ENCODE data around the gene PECR. TPM values are rescaled to one million over a fixed set of nuclear protein-coding genes. Genes with fewer than 3 reads are reported as not detected.

Gene PECR
- total and polyA plus RNA-seq, 10 of the 15 experiments (the other 5 are each of a cell fraction or from before 2014, with no cell fraction given): 7.6 to 37.4 (median 25.7) TPM

- no peak; the same call in 1 of the 2 replicates for TF ChIP-seq RBBP5 (conservative IDR thresholded peaks at IDR 0.05)
- TF ChIP-seq IRF4 (IDR thresholded peaks at IDR 0.05; ENCODE audit: low read depth, low read length): peak; percentile 61; the same call in 1 of the 2 replicates
- TF ChIP-seq, protein P1, sequence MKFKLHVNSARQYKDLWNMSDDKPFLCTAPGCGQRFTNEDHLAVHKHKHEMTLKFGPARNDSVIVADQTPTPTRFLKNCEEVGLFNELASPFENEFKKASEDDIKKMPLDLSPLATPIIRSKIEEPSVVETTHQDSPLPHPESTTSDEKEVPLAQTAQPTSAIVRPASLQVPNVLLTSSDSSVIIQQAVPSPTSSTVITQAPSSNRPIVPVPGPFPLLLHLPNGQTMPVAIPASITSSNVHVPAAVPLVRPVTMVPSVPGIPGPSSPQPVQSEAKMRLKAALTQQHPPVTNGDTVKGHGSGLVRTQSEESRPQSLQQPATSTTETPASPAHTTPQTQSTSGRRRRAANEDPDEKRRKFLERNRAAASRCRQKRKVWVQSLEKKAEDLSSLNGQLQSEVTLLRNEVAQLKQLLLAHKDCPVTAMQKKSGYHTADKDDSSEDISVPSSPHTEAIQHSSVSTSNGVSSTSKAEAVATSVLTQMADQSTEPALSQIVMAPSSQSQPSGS (IDR thresholded peaks at IDR 0.05; ENCODE audit: low read length): peak; percentile 49
- no peak for TF ChIP-seq JUND (IDR thresholded peaks at IDR 0.05; ENCODE audit: low read depth, low read length)
- TF ChIP-seq LARP7 (IDR thresholded peaks at IDR 0.05): no peak
- no peak for TF ChIP-seq RAD51 (IDR thresholded peaks at IDR 0.05)
- peak; percentile 66 for TF ChIP-seq GATAD2B (conservative IDR thresholded peaks at IDR 0.05; ENCODE audit: low read depth)
- TF ChIP-seq EGR1 (IDR thresholded peaks at IDR 0.05; ENCODE audit: borderline replicate concordance in 1 of 2, low read depth in 2 of 2, low read length in 2 of 2): no peak
- TF ChIP-seq TBL1XR1 (IDR thresholded peaks at IDR 0.05; ENCODE audit: low read depth, low read length): 0 out of 2 replicates have a peak, but pooled peaks have one; percentile 24
- no peak for TF ChIP-seq NFYB (IDR thresholded peaks at IDR 0.05; ENCODE audit: insufficient read depth, low read depth, low read length)
- no peak; the same call in 1 of the 2 replicates for TF ChIP-seq ZNF217 (IDR thresholded peaks at IDR 0.05)
- no peak for TF ChIP-seq E4F1 (IDR thresholded peaks at IDR 0.05; ENCODE audit: borderline replicate concordance, partially characterized antibody)
- TF ChIP-seq ZSCAN29 (IDR thresholded peaks at IDR 0.05): no peak
- peak; percentile 86 for TF ChIP-seq RUNX3 (IDR thresholded peaks at IDR 0.05; ENCODE audit: low read length)
- no peak for TF ChIP-seq MEF2A (IDR thresholded peaks at IDR 0.05; ENCODE audit: insufficient read depth, low read depth, low read length)
- no peak for TF ChIP-seq SMAD5 (IDR thresholded peaks at IDR 0.05; ENCODE audit: low read depth)
- TF ChIP-seq MXI1 (IDR thresholded peaks at IDR 0.05; ENCODE audit: low read depth, low read length): no peak
- TF ChIP-seq, protein P2, sequence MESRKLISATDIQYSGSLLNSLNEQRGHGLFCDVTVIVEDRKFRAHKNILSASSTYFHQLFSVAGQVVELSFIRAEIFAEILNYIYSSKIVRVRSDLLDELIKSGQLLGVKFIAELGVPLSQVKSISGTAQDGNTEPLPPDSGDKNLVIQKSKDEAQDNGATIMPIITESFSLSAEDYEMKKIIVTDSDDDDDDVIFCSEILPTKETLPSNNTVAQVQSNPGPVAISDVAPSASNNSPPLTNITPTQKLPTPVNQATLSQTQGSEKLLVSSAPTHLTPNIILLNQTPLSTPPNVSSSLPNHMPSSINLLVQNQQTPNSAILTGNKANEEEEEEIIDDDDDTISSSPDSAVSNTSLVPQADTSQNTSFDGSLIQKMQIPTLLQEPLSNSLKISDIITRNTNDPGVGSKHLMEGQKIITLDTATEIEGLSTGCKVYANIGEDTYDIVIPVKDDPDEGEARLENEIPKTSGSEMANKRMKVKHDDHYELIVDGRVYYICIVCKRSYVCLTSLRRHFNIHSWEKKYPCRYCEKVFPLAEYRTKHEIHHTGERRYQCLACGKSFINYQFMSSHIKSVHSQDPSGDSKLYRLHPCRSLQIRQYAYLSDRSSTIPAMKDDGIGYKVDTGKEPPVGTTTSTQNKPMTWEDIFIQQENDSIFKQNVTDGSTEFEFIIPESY (IDR thresholded peaks at IDR 0.05): no peak
- peak; percentile 82; the same call in 1 of the 3 replicates for TF ChIP-seq POU2F2 (IDR thresholded peaks at IDR 0.05; ENCODE audit: borderline replicate concordance, low read depth, low read length)
- TF ChIP-seq CHD1 (IDR thresholded peaks at IDR 0.05; ENCODE audit: low read depth, low read length): no peak
- TF ChIP-seq CBX3 (IDR thresholded peaks at IDR 0.05; ENCODE audit: borderline replicate concordance, low read depth): no peak
- peak; percentile 77 to 82 for TF ChIP-seq IKZF2 (IDR thresholded peaks at IDR 0.05)
- TF ChIP-seq SMAD1 (IDR thresholded peaks at IDR 0.05; ENCODE audit: low read depth, partially characterized antibody): no peak
- TF ChIP-seq ZNF384 (IDR thresholded peaks at IDR 0.05; ENCODE audit: borderline replicate concordance, low read depth, low read length): no peak
- no peak for TF ChIP-seq STAT1 (conservative IDR thresholded peaks at IDR 0.05)
- TF ChIP-seq SPI1 (IDR thresholded peaks at IDR 0.05; ENCODE audit: borderline replicate concordance, insufficient read depth, low read depth, low read length): peak; percentile 91
- TF ChIP-seq HDAC6 (IDR thresholded peaks at IDR 0.05; ENCODE audit: unreplicated experiment): no peak
- peak; percentile 91 for TF ChIP-seq PAX5 (IDR thresholded peaks at IDR 0.05; ENCODE audit: borderline replicate concordance, low read depth, low read length)
- TF ChIP-seq MYB (IDR thresholded peaks at IDR 0.05; ENCODE audit: borderline replicate concordance, low read depth, low read length): no peak
Measured at GRCh38 chr2:216057688-216058193, 23.9 kb downstream of the PECR start (continued).

All from GM12878 (cell line).